ENCODE measurements around the gene IL25. TPM values are rescaled to one million over a fixed set of nuclear protein-coding genes. Genes with fewer than 3 reads are reported as not detected.

IL25 gene
- total and polyA plus RNA-seq, 2 of the 13 experiments (the other 11 are each of a cell fraction or from before 2014, with no cell fraction given): not detected

- TF ChIP-seq ARID4A (CRISPR knock-in tag; IDR thresholded peaks at IDR 0.05; ENCODE audit: borderline replicate concordance) (peak; percentile 36), ZKSCAN8 (CRISPR knock-in tag; IDR thresholded peaks at IDR 0.05; ENCODE audit: borderline replicate concordance) (0 out of 2 replicates have a peak, but pooled peaks have one; percentile 32), CTCF (CRISPR knock-in tag; IDR thresholded peaks at IDR 0.05) (peak; percentile 100), ZNF326 (CRISPR knock-in tag; IDR thresholded peaks at IDR 0.05; ENCODE audit: borderline replicate concordance) (0 out of 2 replicates have a peak, but pooled peaks have one; percentile 47), ARHGAP35 (CRISPR knock-in tag; IDR thresholded peaks at IDR 0.05; ENCODE audit: borderline replicate concordance) (0 out of 2 replicates have a peak, but pooled peaks have one; percentile 67), ZC3H4 (CRISPR knock-in tag; IDR thresholded peaks at IDR 0.05; ENCODE audit: borderline replicate concordance) (no peak), HMG20B (CRISPR knock-in tag; conservative IDR thresholded peaks at IDR 0.05) (0 out of 2 replicates have a peak, but pooled peaks have one; percentile 12), SP140L (CRISPR knock-in tag; IDR thresholded peaks at IDR 0.05; ENCODE audit: borderline replicate concordance) (no peak), ZNF263 (CRISPR knock-in tag; IDR thresholded peaks at IDR 0.05) (peak; percentile 19; the same call in 1 of the 2 replicates), TAF15 (IDR thresholded peaks at IDR 0.05; ENCODE audit: low read depth, low read length, poor library complexity, severe bottlenecking) (no peak), ZBTB26 (CRISPR knock-in tag; IDR thresholded peaks at IDR 0.05; ENCODE audit: borderline replicate concordance) (peak; percentile 82; the same call in 1 of the 2 replicates), ZNF83 (CRISPR knock-in tag; IDR thresholded peaks at IDR 0.05; ENCODE audit: borderline replicate concordance) (no peak), PPARG (CRISPR knock-in tag; conservative IDR thresholded peaks at IDR 0.05) (peak; percentile 67; the same call in 1 of the 2 replicates), MYC (CRISPR knock-in tag; IDR thresholded peaks at IDR 0.05; ENCODE audit: borderline replicate concordance) (peak; percentile 53; the same call in 1 of the 2 replicates), LCORL (IDR thresholded peaks at IDR 0.05) (no peak), LCORL (CRISPR knock-in tag; IDR thresholded peaks at IDR 0.05) (peak; percentile 66; the same call in 1 of the 2 replicates), MXD3 (CRISPR knock-in tag; IDR thresholded peaks at IDR 0.05) (peak; percentile 37; the same call in 1 of the 2 replicates), AHR (CRISPR knock-in tag; IDR thresholded peaks at IDR 0.05) (peak; percentile 89; the same call in 1 of the 2 replicates), SALL1 (CRISPR knock-in tag; IDR thresholded peaks at IDR 0.05) (peak; percentile 86)
These were observed 7.0 kb downstream of the IL25 start (continued) for GRCh38 chr14:23379366-23380196.

Measured in HepG2 (cell line).